ENCODE results near the gene EFHC1. TPM values are rescaled to one million over a fixed set of nuclear protein-coding genes. Genes with fewer than 3 reads are reported as not detected.
A peak's percentile ranks its signal among the peaks of the same experiment; 100 is the strongest.

EFHC1 gene
- total RNA-seq, 1 experiment from 2014 or later, result 15.5 TPM

GRCh38 chr6:52419809-52420667, at the start of gene EFHC1 (continued):
- TF ChIP-seq CTCF (IDR thresholded peaks at IDR 0.05), result no peak
- TF ChIP-seq SP1 (CRISPR knock-in tag; conservative IDR thresholded peaks at IDR 0.05), result peak; percentile 95

- ChIA-PET POLR2A (no interaction called here), CTCF (no interaction called here)
- peaks cover 12% of the 10 kb centered on the region for H3K9me3 Mint-ChIP-seq
These were observed 48.4 kb upstream of the EFHC1 start for GRCh38 chr6:52371656-52372191.

GRCh38 chr6:52373151-52373690, 46.9 kb upstream of the EFHC1 start:
- H3K4me1 Mint-ChIP-seq, result peaks cover 5% of the 10 kb centered on the region; the same call in 1 of the 2 replicates
- ChIA-PET POLR2A (no interaction called here), CTCF (no interaction called here)
- no peak overlapping the region for H3K4me3 Mint-ChIP-seq
- H3K9me3 Mint-ChIP-seq, result peaks cover 12% of the 10 kb centered on the region
- ATAC-seq, result no peak
- DNase-seq (ENCODE audit: low spot score), result no peak
- H3K36me3 Mint-ChIP-seq, result peaks cover 13% of the 10 kb centered on the region
- no peaks in the 10 kb centered on the region for H3K27me3 Mint-ChIP-seq (ENCODE audit: low read depth)
- no peak overlapping the region for H3K27ac Mint-ChIP-seq
- no peak for TF ChIP-seq NFATC4 (CRISPR knock-in tag; IDR thresholded peaks at IDR 0.05)
- TF ChIP-seq ELF4 (CRISPR knock-in tag; IDR thresholded peaks at IDR 0.05; ENCODE audit: low read depth), result no peak
- TF ChIP-seq ZNF138 (CRISPR knock-in tag; conservative IDR thresholded peaks at IDR 0.05), result no peak
- TF ChIP-seq ZBTB21 (CRISPR knock-in tag; IDR thresholded peaks at IDR 0.05; ENCODE audit: borderline replicate concordance), result no peak
- TF ChIP-seq GRHL2 (CRISPR knock-in tag; IDR thresholded peaks at IDR 0.05; ENCODE audit: insufficient replicate concordance, severe bottlenecking), result no peak
- no peak for TF ChIP-seq CTCF (IDR thresholded peaks at IDR 0.05)
- TF ChIP-seq TP53 (CRISPR knock-in tag; IDR thresholded peaks at IDR 0.05), result no peak
- no peak for TF ChIP-seq NFE2L1 (CRISPR knock-in tag; IDR thresholded peaks at IDR 0.05)

More at GRCh38 chr6:52371656-52372191, 48.4 kb upstream of the EFHC1 start:
- no peaks in the 10 kb centered on the region for H3K27me3 Mint-ChIP-seq (ENCODE audit: low read depth)
- DNase-seq (ENCODE audit: low spot score), result no peak
- peaks cover 5% of the 10 kb centered on the region; the same call in 1 of the 2 replicates for H3K4me1 Mint-ChIP-seq
- ATAC-seq, result no peak
- H3K27ac Mint-ChIP-seq, result no peak overlapping the region
- H3K4me3 Mint-ChIP-seq, result no peak overlapping the region
- TF ChIP-seq GABPB1 (CRISPR knock-in tag; IDR thresholded peaks at IDR 0.05) (peak; percentile 65), E2F4 (CRISPR knock-in tag; IDR thresholded peaks at IDR 0.05; ENCODE audit: borderline replicate concordance, low read depth) (no peak), SMAD4 (CRISPR knock-in tag; IDR thresholded peaks at IDR 0.05) (no peak), ZNF532 (CRISPR knock-in tag; IDR thresholded peaks at IDR 0.05; ENCODE audit: borderline replicate concordance) (no peak), HMGA2 (CRISPR knock-in tag; IDR thresholded peaks at IDR 0.05) (no peak), NFYB (CRISPR knock-in tag; conservative IDR thresholded peaks at IDR 0.05; ENCODE audit: low read depth) (no peak)
- H3K36me3 Mint-ChIP-seq, result peaks cover 13% of the 10 kb centered on the region

All from WTC11 (cell line).